PC-9 (cell line): ENCODE results near the gene ROMO1. TPM values are rescaled to one million over a fixed set of nuclear protein-coding genes. Genes with fewer than 3 reads are reported as not detected.

Source experiments
- BruUV-seq: library from RNA; stranded (reverse); fragments of 400-500 nt; replicated peaks from 2 replicates; lab custom pipeline; 2021; lab: Mats Ljungman, UMichigan
- CTCF ChIA-PET: fragments of 300-600 bp; sonication (Branson Sonifier 250); formaldehyde crosslinking; loops from one replicate; lab custom pipeline; 2022; ENCODE audit warnings: antibody characterized with exemption; lab: Charles Lee
- POLR2A ChIA-PET: fragments of 300-600 bp; sonication (Branson Sonifier 250); formaldehyde crosslinking; loops from one replicate; lab custom pipeline; 2022; ENCODE audit warnings: antibody characterized with exemption; ENCODE audit not compliant: unreplicated experiment; lab: Charles Lee
- DNase-seq, 2 experiments: peaks; one replicate each; pipeline versions ENCODE4 v3.0.0 to v3.0.0-alpha.2; 2015 to 2022; ENCODE audit warnings: mixed read lengths in 1 of 2
- H2AFZ ChIP-seq: fragments of 200-600 bp; sonication (generic); 2 replicates; pipeline ENCODE4 v1.8.1; 2017; ENCODE audit warnings: antibody characterized with exemption
- H3F3A ChIP-seq: fragments of 200-600 bp; sonication (generic); 2 replicates; pipeline ENCODE4 v1.8.1; 2017; ENCODE audit warnings: antibody characterized with exemption, mild to moderate bottlenecking, low read depth; ENCODE audit not compliant: insufficient read depth
- H3K27ac ChIP-seq: fragments of 200-600 bp; sonication (generic); 2 replicates; pipeline ENCODE4 v1.6.1; 2016; ENCODE audit warnings: mixed run types
- H3K27me3 ChIP-seq: fragments of 200-600 bp; sonication (generic); 2 replicates; pipeline ENCODE4 v1.6.1; 2016; ENCODE audit warnings: low read depth, mixed run types; ENCODE audit not compliant: insufficient read depth
- H3K36me3 ChIP-seq: fragments of 200-600 bp; sonication (generic); 2 replicates; pipeline ENCODE4 v1.6.1; 2016; ENCODE audit warnings: low read depth, mixed run types
- H3K4me1 ChIP-seq: fragments of 200-600 bp; sonication (generic); replicated peaks from 2 replicates; pipeline ENCODE4 v1.6.1; 2016; ENCODE audit warnings: mixed run types; ENCODE audit not compliant: insufficient read depth
- H3K4me2 ChIP-seq: fragments of 200-600 bp; sonication (generic); 2 replicates; pipeline ENCODE4 v1.6.1; 2017; ENCODE audit warnings: mixed run types
- H3K4me3 ChIP-seq: fragments of 200-600 bp; sonication (generic); 2 replicates; pipeline ENCODE4 v1.6.1; 2016; ENCODE audit warnings: mixed run types
- H3K79me2 ChIP-seq: fragments of 200-600 bp; sonication (generic); 2 replicates; pipeline ENCODE4 v1.6.1; 2017; ENCODE audit warnings: low read depth, mixed run types
- H3K9me2 ChIP-seq: fragments of 200-600 bp; sonication (generic); 2 replicates; pipeline ENCODE4 v1.8.1; 2017; ENCODE audit warnings: mild to moderate bottlenecking; ENCODE audit not compliant: insufficient read depth
- H3K9me3 ChIP-seq: fragments of 200-600 bp; sonication (generic); 2 replicates; pipeline ENCODE4 v1.8.1; 2016; ENCODE audit warnings: low read depth; ENCODE audit not compliant: insufficient read depth
- H4K20me1 ChIP-seq: fragments of 200-600 bp; sonication (generic); 2 replicates; pipeline ENCODE4 v1.8.1; 2017; ENCODE audit not compliant: insufficient read depth
- CTCF ChIP-seq: fragments of 200-600 bp; sonication (generic); conservative IDR thresholded peaks from 2 replicates; pipeline ENCODE4 v1.6.1; 2017; ENCODE audit warnings: mixed run types, antibody characterized with exemption, mild to moderate bottlenecking, moderate library complexity
- EZH2 ChIP-seq: fragments of 200-600 bp; sonication (generic); IDR thresholded peaks from 2 replicates; pipeline ENCODE4 v1.8.0; 2017; ENCODE audit warnings: antibody characterized with exemption, low read depth
- intact Hi-C: fragments of 100-400 bp; cut with micrococcal nuclease; formaldehyde crosslinking; loops from one replicate; pipeline ENCODE4 v1.10.0; 2022; ENCODE audit not compliant: unreplicated experiment
- total RNA-seq: library from RNA; stranded (reverse); gene quantifications from 2 replicates; pipeline ENCODE4 v1.2.3, GENCODE V29; 2021

The ROMO1 gene
- total RNA-seq, 1 experiment from 2014 or later = 175 TPM

GRCh38 chr20:35741892-35742740 lies 42.9 kb downstream of the ROMO1 start, which contains the start of gene RBM39:
Gene RBM39 (minus strand): TSS chr20:35742260. CDS start chr20:35740874, 1,386 bp downstream.
- Histone ChIP-seq H4K20me1 (peaks cover 43% of the 10 kb centered on the region), H2AFZ (peak within 1 kb of the TSS; percentile 77), H3F3A (peaks cover 44% of the 10 kb centered on the region), H3K27ac (peak within 1 kb of the TSS; percentile 96), H3K36me3 (peaks cover 36% of the 10 kb centered on the region), H3K4me1 (peaks cover 30% of the 10 kb centered on the region), H3K79me2 (peaks cover 62% of the 10 kb centered on the region), H3K9me3 (no peaks in the 10 kb centered on the region), H3K9me2 (no peaks in the 10 kb centered on the region), H3K4me2 (peak within 1 kb of the TSS; percentile 99), H3K27me3 (no peaks in the 10 kb centered on the region), H3K4me3 (peak within 1 kb of the TSS; percentile 98)
- intact Hi-C loops = loop anchor here (1.0 to 5.0 kb wide), 4 partner anchors 30 to 212 kb away; partner anchors contain the start of genes CPNE1, PHF20, RBM12 and SCAND1
- no TSS peak for BruUV-seq
- TF ChIP-seq CTCF (peak; percentile 50), EZH2 (no peak)
- ChIA-PET CTCF (interaction anchor here (0.6 to 2.0 kb wide), 6 partner anchors 14 to 212 kb away, joined by 3 to 10 read pairs (median 7); partner anchors contain the start of genes PHF20 and SCAND1), POLR2A (interaction anchor here (0.6 to 1.8 kb wide), 25 partner anchors 10 to 1071 kb away, joined by 3 to 65 read pairs (median 4); partner anchors contain the start of genes ERGIC3, NCOA6, NFS1 and PHF20)
- peak; percentile 99 to 100 for DNase-seq

- DNase-seq = no peak
- H3K4me1 ChIP-seq = peaks cover 30% of the 10 kb centered on the region
Measured at GRCh38 chr20:35742741-35743523, 43.7 kb downstream of the ROMO1 start.

More at GRCh38 chr20:35742741-35743523, 43.7 kb downstream of the ROMO1 start:
- Histone ChIP-seq H3K79me2 (peaks cover 54% of the 10 kb centered on the region), H3K27ac (peak overlapping the region; percentile 76), H3K36me3 (peaks cover 32% of the 10 kb centered on the region), H3K9me2 (no peaks in the 10 kb centered on the region), H3K4me3 (peak overlapping the region; percentile 94), H3K4me2 (peak overlapping the region; percentile 86), H2AFZ (peak overlapping the region; percentile 77), H4K20me1 (peaks cover 34% of the 10 kb centered on the region), H3K27me3 (no peaks in the 10 kb centered on the region), H3K9me3 (no peaks in the 10 kb centered on the region), H3F3A (peaks cover 36% of the 10 kb centered on the region)
- TF ChIP-seq EZH2 = no peak
- TF ChIP-seq CTCF = 0 out of 2 replicates have a peak, but pooled peaks have one; percentile 0
- CTCF ChIA-PET = interaction anchor here (0.6 to 2.0 kb wide), 7 partner anchors 13 to 885 kb away, joined by 3 to 10 read pairs (median 5); partner anchors contain the start of genes PHF20 and SCAND1
- BruUV-seq = TSS peak; percentile 96
- POLR2A ChIA-PET = interaction anchor here (0.6 to 1.8 kb wide), 24 partner anchors 8 to 918 kb away, joined by 3 to 65 read pairs (median 5); partner anchors contain the start of genes ERGIC3, NCOA6, PHF20 and SCAND1
- intact Hi-C loops = loop anchor here (1.0 to 5.0 kb wide), 4 partner anchors 29 to 211 kb away; partner anchors contain the start of genes CPNE1, PHF20, RBM12 and SCAND1
